Activated CD8-positive, alpha-beta memory T cell treated with anti-CD3 and anti-CD28 coated beads, Interleukin-2, amount 10 ng/mL, durations not matched to agents 7 days and 5 days (primary cell): ENCODE data around the gene SNU13. TPM values are rescaled to one million over a fixed set of nuclear protein-coding genes. Genes with fewer than 3 reads are reported as not detected.
"Not testable (repeated sequence)": the region's sequence is repeated elsewhere in the genome, so short reads cannot be mapped to it uniquely, and the experiment has no call there.

Experiments
- ATAC-seq: fragments of 150-1000 bp; cut with Tn5 transposase; one replicate; pipeline ENCODE4 v1.10.0; 2021; ENCODE audit warnings: moderate library complexity
- CTCF ChIA-PET: fragments of 350-600 bp; sonication (Branson Sonifier 250); formaldehyde crosslinking; loops from one replicate; lab custom pipeline; 2021; ENCODE audit warnings: antibody characterized with exemption; lab: Charles Lee
- DNase-seq: peaks from one replicate; pipeline ENCODE4 v3.0.0-alpha.2; 2020
- H3K27ac Mint-ChIP-seq: one replicate; pipeline ENCODE4 v1.8.0; 2021; ENCODE audit warnings: mild to moderate bottlenecking, mixed read lengths
- H3K27me3 Mint-ChIP-seq: one replicate; pipeline ENCODE4 v1.8.0; 2021; ENCODE audit warnings: mixed read lengths
- H3K36me3 Mint-ChIP-seq: one replicate; pipeline ENCODE4 v1.8.0; 2021; ENCODE audit warnings: mild to moderate bottlenecking, mixed read lengths
- H3K4me1 Mint-ChIP-seq: one replicate; pipeline ENCODE4 v1.8.0; 2021; ENCODE audit warnings: mixed read lengths
- H3K4me3 Mint-ChIP-seq: one replicate; pipeline ENCODE4 v1.8.0; 2021; ENCODE audit warnings: mild to moderate bottlenecking, moderate library complexity, mixed read lengths
- H3K9me3 Mint-ChIP-seq: one replicate; pipeline ENCODE4 v1.8.0; 2022; ENCODE audit warnings: low read depth, mixed read lengths
- total RNA-seq, 2 experiments: library from RNA; stranded (reverse); gene quantifications; one replicate each; pipeline ENCODE4 v1.2.3, GENCODE V29; 2021

Gene SNU13
- total RNA-seq, 2 experiments from 2014 or later, result 176 to 193 TPM

- CTCF ChIA-PET, result interaction anchor here (0.7 to 4.9 kb wide), 58 partner anchors 8 to 748 kb away, joined by 3 to 62 read pairs (median 5); partner anchors contain the start of genes CCDC134, CENPM, PMM1 and SEPTIN3
- Mint-ChIP-seq H3K4me1 (peaks cover 9% of the 10 kb centered on the region), H3K27me3 (peaks cover 3% of the 10 kb centered on the region), H3K36me3 (peaks cover 3% of the 10 kb centered on the region), H3K4me3 (no peak overlapping the region), H3K27ac (peak overlapping the region; percentile 79), H3K9me3 (no peaks in the 10 kb centered on the region)
- ATAC-seq (no peak), DNase-seq (no peak)
Observed at GRCh38 chr22:41696703-41697102, 8.0 kb upstream of the SNU13 start.

GRCh38 chr22:41695211-41695610, 6.5 kb upstream of the SNU13 start:
- DNase-seq, result no peak
- H3K4me1 Mint-ChIP-seq, result peaks cover 17% of the 10 kb centered on the region
- H3K27me3 Mint-ChIP-seq, result no peaks in the 10 kb centered on the region
- H3K9me3 Mint-ChIP-seq, result no peaks in the 10 kb centered on the region
- ATAC-seq, result no peak
- CTCF ChIA-PET, result interaction anchor here (0.8 kb wide), 1 partner anchor 246 kb away, joined by 4 read pairs; no protein-coding TSS in a partner anchor
- H3K36me3 Mint-ChIP-seq, result peaks cover 6% of the 10 kb centered on the region
- no peak overlapping the region for H3K27ac Mint-ChIP-seq
- H3K4me3 Mint-ChIP-seq, result no peak overlapping the region

GRCh38 chr22:41690476-41690875, 1.8 kb upstream of the SNU13 start:
- no peak for ATAC-seq
- no peaks in the 10 kb centered on the region for H3K9me3 Mint-ChIP-seq
- peaks cover 30% of the 10 kb centered on the region for H3K4me1 Mint-ChIP-seq
- CTCF ChIA-PET, result interaction anchor here (0.9 to 4.4 kb wide), 3 partner anchors 8 to 250 kb away, joined by 3 to 55 read pairs (median 4); partner anchors contain the start of gene MEI1
- H3K4me3 Mint-ChIP-seq, result peak overlapping the region; percentile 96
- H3K36me3 Mint-ChIP-seq, result peaks cover 10% of the 10 kb centered on the region
- DNase-seq, result no peak
- H3K27me3 Mint-ChIP-seq, result no peaks in the 10 kb centered on the region
- H3K27ac Mint-ChIP-seq, result peak overlapping the region; percentile 41

GRCh38 chr22:41687901-41688364, 734 bp downstream of the SNU13 start:
- H3K4me3 Mint-ChIP-seq, result peak overlapping the region; percentile 96
- H3K27ac Mint-ChIP-seq, result peak overlapping the region; percentile 98
- peaks cover 13% of the 10 kb centered on the region for H3K36me3 Mint-ChIP-seq
- DNase-seq (peak; percentile 53), ATAC-seq (peak; percentile 12)
- no peaks in the 10 kb centered on the region for H3K27me3 Mint-ChIP-seq
- no peaks in the 10 kb centered on the region for H3K9me3 Mint-ChIP-seq
- CTCF ChIA-PET, result interaction anchor here (0.7 to 5.7 kb wide), 6 partner anchors 10 to 253 kb away, joined by 3 to 57 read pairs (median 6); partner anchors contain the start of gene MEI1
- peaks cover 33% of the 10 kb centered on the region for H3K4me1 Mint-ChIP-seq

GRCh38 chr22:41686890-41687289, 1.8 kb downstream of the SNU13 start:
- DNase-seq, H3K9me3 Mint-ChIP-seq, H3K27me3 Mint-ChIP-seq, ATAC-seq: not testable (repeated sequence)
- H3K36me3 Mint-ChIP-seq, result peaks cover 16% of the 10 kb centered on the region
- peak overlapping the region; percentile 98 for H3K27ac Mint-ChIP-seq
- CTCF ChIA-PET, result interaction anchor here (1.6 to 5.7 kb wide), 4 partner anchors 11 to 254 kb away, joined by 3 to 57 read pairs (median 32); partner anchors contain the start of gene MEI1
- H3K4me3 Mint-ChIP-seq, result peak overlapping the region; percentile 96
- peaks cover 36% of the 10 kb centered on the region for H3K4me1 Mint-ChIP-seq

GRCh38 chr22:41684194-41684593, 4.5 kb downstream of the SNU13 start:
- Mint-ChIP-seq H3K9me3 (no peaks in the 10 kb centered on the region), H3K36me3 (peaks cover 24% of the 10 kb centered on the region), H3K27ac (peak overlapping the region; percentile 26), H3K4me3 (no peak overlapping the region), H3K4me1 (peaks cover 34% of the 10 kb centered on the region), H3K27me3 (no peaks in the 10 kb centered on the region)
- CTCF ChIA-PET, result interaction anchor here (0.8 to 6.4 kb wide), 5 partner anchors 13 to 257 kb away, joined by 3 to 57 read pairs (median 6); no protein-coding TSS in a partner anchor
- DNase-seq (no peak), ATAC-seq (no peak)

- Mint-ChIP-seq H3K36me3 (peaks cover 23% of the 10 kb centered on the region), H3K27me3 (no peaks in the 10 kb centered on the region), H3K9me3 (no peaks in the 10 kb centered on the region), H3K4me1 (peaks cover 32% of the 10 kb centered on the region), H3K27ac (no peak overlapping the region), H3K4me3 (no peak overlapping the region)
- DNase-seq (no peak), ATAC-seq (no peak)
- CTCF ChIA-PET, result interaction anchor here (0.8 to 6.4 kb wide), 2 partner anchors 15 to 17 kb away, joined by 3 to 45 read pairs; no protein-coding TSS in a partner anchor
Observed at GRCh38 chr22:41683616-41684015, 5.1 kb downstream of the SNU13 start.

GRCh38 chr22:41683052-41683451, 5.6 kb downstream of the SNU13 start:
- peak overlapping the region; percentile 97 for H3K27ac Mint-ChIP-seq
- CTCF ChIA-PET, result interaction anchor here (6.4 kb wide), 1 partner anchor 16 kb away, joined by 45 read pairs; no protein-coding TSS in a partner anchor
- no peaks in the 10 kb centered on the region for H3K9me3 Mint-ChIP-seq
- DNase-seq, result no peak
- no peak for ATAC-seq
- H3K4me3 Mint-ChIP-seq, result peak overlapping the region; percentile 100
- peaks cover 34% of the 10 kb centered on the region for H3K4me1 Mint-ChIP-seq
- no peaks in the 10 kb centered on the region for H3K27me3 Mint-ChIP-seq
- H3K36me3 Mint-ChIP-seq, result peaks cover 28% of the 10 kb centered on the region

GRCh38 chr22:41682033-41682807, 6.4 kb downstream of the SNU13 start:
- Mint-ChIP-seq H3K27ac (peak overlapping the region; percentile 97), H3K4me3 (peak overlapping the region; percentile 100), H3K27me3 (no peaks in the 10 kb centered on the region), H3K9me3 (no peaks in the 10 kb centered on the region), H3K36me3 (peaks cover 29% of the 10 kb centered on the region), H3K4me1 (peaks cover 28% of the 10 kb centered on the region)
- CTCF ChIA-PET, result interaction anchor here (1.2 to 6.4 kb wide), 2 partner anchors 15 to 259 kb away, joined by 4 to 45 read pairs; no protein-coding TSS in a partner anchor
- ATAC-seq (peak; percentile 91), DNase-seq (peak; percentile 91)

GRCh38 chr22:41681616-41682015, 7.1 kb downstream of the SNU13 start:
- DNase-seq (no peak), ATAC-seq (no peak)
- no peaks in the 10 kb centered on the region for H3K9me3 Mint-ChIP-seq
- no peaks in the 10 kb centered on the region for H3K27me3 Mint-ChIP-seq
- CTCF ChIA-PET, result interaction anchor here (1.2 to 6.4 kb wide), 2 partner anchors 15 to 259 kb away, joined by 4 to 45 read pairs; no protein-coding TSS in a partner anchor
- H3K4me3 Mint-ChIP-seq, result peak overlapping the region; percentile 100
- peak overlapping the region; percentile 46 for H3K27ac Mint-ChIP-seq
- H3K4me1 Mint-ChIP-seq, result peaks cover 27% of the 10 kb centered on the region
- peaks cover 32% of the 10 kb centered on the region for H3K36me3 Mint-ChIP-seq

- CTCF ChIA-PET, result interaction anchor here (2.3 to 2.9 kb wide), 2 partner anchors 9 to 21 kb away, joined by 6 to 13 read pairs; no protein-coding TSS in a partner anchor
- no peak for DNase-seq
- ATAC-seq, result no peak
- H3K27me3 Mint-ChIP-seq, result no peaks in the 10 kb centered on the region
- no peak overlapping the region for H3K4me3 Mint-ChIP-seq
- peaks cover 23% of the 10 kb centered on the region for H3K4me1 Mint-ChIP-seq
- H3K27ac Mint-ChIP-seq, result peak overlapping the region; percentile 63
- H3K9me3 Mint-ChIP-seq, result no peaks in the 10 kb centered on the region
- peaks cover 40% of the 10 kb centered on the region for H3K36me3 Mint-ChIP-seq
Observed at GRCh38 chr22:41676134-41676533, 12.5 kb downstream of the SNU13 start.

GRCh38 chr22:41674846-41675340, 13.8 kb downstream of the SNU13 start:
- H3K36me3 Mint-ChIP-seq, result peaks cover 39% of the 10 kb centered on the region
- H3K27ac Mint-ChIP-seq, result no peak overlapping the region
- H3K4me3 Mint-ChIP-seq, result no peak overlapping the region
- H3K27me3 Mint-ChIP-seq, result no peaks in the 10 kb centered on the region
- DNase-seq, result no peak
- CTCF ChIA-PET, result interaction anchor here (2.9 kb wide), 1 partner anchor 8 kb away, joined by 13 read pairs; no protein-coding TSS in a partner anchor
- no peak for ATAC-seq
- H3K9me3 Mint-ChIP-seq, result no peaks in the 10 kb centered on the region
- peaks cover 15% of the 10 kb centered on the region for H3K4me1 Mint-ChIP-seq
